Non-pigmented ciliary epithelial cell (primary cell): ENCODE measurements around the gene IFT52.

Source experiments
- DNase-seq: peaks from one replicate; pipeline ENCODE4 v3.0.0-alpha.2; 2010; ENCODE audit warnings: low read depth

IFT52 gene

GRCh38 chr20:43691928-43692524 lies 101.3 kb downstream of the IFT52 start:
- no peak for DNase-seq

- no peak for DNase-seq
Observed at GRCh38 chr20:43694763-43695162, 104.0 kb downstream of the IFT52 start.

GRCh38 chr20:43695571-43695970 lies 104.8 kb downstream of the IFT52 start:
- no peak for DNase-seq
